K562 (cell line): ENCODE results near the gene RNU5D-1. TPM values are rescaled to one million over a fixed set of nuclear protein-coding genes. Genes with fewer than 3 reads are reported as not detected.
A peak's percentile ranks its signal among the peaks of the same experiment; 100 is the strongest.

Experiments used
- CREBBP ChIP-seq: IDR thresholded peaks from one replicate; pipeline ENCODE4 v1.6.1; 2012; ENCODE audit warnings: low read depth, mild to moderate bottlenecking, control low read depth, inconsistent platforms, low read length
- EP400 ChIP-seq: fragments of 450-650 bp; IDR thresholded peaks from 2 replicates; pipeline ENCODE4 v1.6.1; 2017; ENCODE audit warnings: antibody characterized with exemption, mild to moderate bottlenecking, moderate library complexity
- HDAC6 ChIP-seq: IDR thresholded peaks from 2 replicates; pipeline ENCODE4 v1.6.1; 2012; ENCODE audit warnings: low read depth, mild to moderate bottlenecking, control low read depth, inconsistent platforms, low read length, moderate library complexity
- MGA ChIP-seq: fragments of 450-650 bp; IDR thresholded peaks from 2 replicates; pipeline ENCODE4 v1.6.1; 2016; ENCODE audit warnings: mild to moderate bottlenecking, moderate library complexity
- NFE2L1 ChIP-seq: fragments of 450-650 bp; IDR thresholded peaks from 2 replicates; pipeline ENCODE4 v1.6.1; 2016; ENCODE audit warnings: missing genetic modification characterization, low read depth, mild to moderate bottlenecking, missing compliant biosample characterization, moderate library complexity, borderline replicate concordance
- UBTF ChIP-seq, 2 experiments: IDR thresholded peaks; 2 replicates each; pipeline ENCODE4 v1.6.1; 2012; ENCODE audit warnings: improper control_type of control experiment in 2 of 2, low read depth in 2 of 2, low read length in 2 of 2, borderline replicate concordance in 1 of 2
- XRCC3 ChIP-seq: fragments of 450-650 bp; IDR thresholded peaks from 2 replicates; pipeline ENCODE4 v1.6.1; 2017; ENCODE audit warnings: mild to moderate bottlenecking, moderate library complexity
- ZBTB8A ChIP-seq: fragments of 450-650 bp; IDR thresholded peaks from 2 replicates; pipeline ENCODE4 v1.6.1; 2018; ENCODE audit warnings: mild to moderate bottlenecking, moderate library complexity; ENCODE audit not compliant: partially characterized antibody
- ZNF589 ChIP-seq: fragments of 200-800 bp; sonication (Bioruptor generic); IDR thresholded peaks from 2 replicates; pipeline ENCODE4 v1.6.1; 2016; ENCODE audit warnings: low read depth, missing genetic modification characterization, missing compliant biosample characterization
- polyA plus RNA-seq, 8 experiments: library from polyadenylated mRNA; depleted of rRNA in 4 of 8; stranded (reverse) in 5 of 8; unstranded in 3 of 8; fragments of >200 nt; fragmentation: Nextera tagmentation in 2 of 8; fragmentation: Illumina TruSeq in 1 of 8; extraction: Ambion mirVana in 2 of 8; extraction: Trizol in 1 of 8; gene quantifications; 2 replicates each; pipeline versions ENCODE4 v1.2.1 to v1.2.3, GENCODE V29; 2011 to 2014; ENCODE audit warnings: inconsistent platforms in 1 of 8, missing spikeins in 1 of 8
- total RNA-seq, 7 experiments: library from RNA; depleted of rRNA in 6 of 7; stranded (reverse); fragments of >200 nt in 6 of 7; fragmentation: Illumina TruSeq in 2 of 7; extraction: Trizol in 2 of 7; gene quantifications; 2 replicates each; pipeline versions ENCODE4 v1.2.1 to v1.2.3, GENCODE V29; 2011 to 2021; ENCODE audit warnings: low replicate concordance in 1 of 7
- TF ChIP-seq, protein P1 (sequence below): fragments of 250-450 bp; sonication (Bioruptor Pico); IDR thresholded peaks from 2 replicates; pipeline ENCODE4 v1.6.1; 2021; ENCODE audit warnings: mild to moderate bottlenecking

Gene RNU5D-1
- total and polyA plus RNA-seq, 9 of the 15 experiments (the other 6 are each of a cell fraction or from before 2014, with no cell fraction given): under 0.01 TPM; not detected in 8

DNA sequence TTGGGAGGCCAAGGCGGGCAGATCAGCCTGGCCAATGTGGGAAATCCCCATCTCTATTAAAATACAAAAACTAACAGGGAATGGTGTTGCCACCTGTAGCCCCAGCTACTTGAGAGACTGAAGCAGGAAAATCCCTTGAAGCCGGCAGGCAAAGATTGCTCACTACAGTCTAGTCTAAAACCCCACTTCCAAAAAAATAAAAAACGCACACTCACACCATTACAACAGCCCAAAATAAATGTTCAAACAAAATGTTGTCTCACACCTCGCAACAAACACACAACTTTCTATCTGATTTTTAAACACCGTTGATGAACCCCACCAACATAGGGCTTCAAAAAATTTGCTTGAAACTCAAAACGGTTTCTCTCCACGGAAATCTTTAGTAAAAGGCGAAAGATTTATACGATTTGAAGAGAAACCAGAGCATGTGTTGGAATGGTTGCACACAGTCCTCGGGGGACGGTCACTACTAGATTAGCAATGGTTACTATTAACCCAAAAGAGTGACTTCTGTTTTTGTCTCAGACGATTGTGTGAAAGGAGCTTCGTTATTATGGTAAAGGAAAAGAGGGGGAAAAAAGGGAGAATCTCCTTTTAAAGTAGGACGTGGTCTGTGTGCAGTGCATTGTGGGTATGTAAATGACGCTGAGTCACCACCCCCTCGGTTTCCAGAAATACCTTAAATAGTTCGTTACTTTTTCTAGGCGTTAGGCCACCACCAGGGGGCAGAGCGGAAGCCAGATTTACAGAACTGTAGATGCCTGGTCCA lies at the start of gene RNU5D-1 (continued):
- TF ChIP-seq MGA: peak; percentile 96
- TF ChIP-seq ZNF589 (CRISPR knock-in tag): peak; percentile 96
- TF ChIP-seq ZBTB8A: peak; percentile 97
- peak; percentile 58; the same call in 1 of the 2 replicates for TF ChIP-seq NFE2L1 (tag)
- no peak for TF ChIP-seq UBTF (IDR thresholded peaks at IDR 0.05; ENCODE audit: borderline replicate concordance in 1 of 2, low read depth in 2 of 2, low read length in 2 of 2)
- TF ChIP-seq HDAC6: peak; percentile 95; the same call in 1 of the 2 replicates
- peak; percentile 97 for TF ChIP-seq CREBBP
- TF ChIP-seq, protein P1, sequence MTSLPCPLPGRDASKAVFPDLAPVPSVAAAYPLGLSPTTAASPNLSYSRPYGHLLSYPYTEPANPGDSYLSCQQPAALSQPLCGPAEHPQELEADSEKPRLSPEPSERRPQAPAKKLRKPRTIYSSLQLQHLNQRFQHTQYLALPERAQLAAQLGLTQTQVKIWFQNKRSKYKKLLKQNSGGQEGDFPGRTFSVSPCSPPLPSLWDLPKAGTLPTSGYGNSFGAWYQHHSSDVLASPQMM (CRISPR knock-in tag): peak; percentile 97
- TF ChIP-seq XRCC3: no peak; the same call in 1 of the 2 replicates
- peak; percentile 92 for TF ChIP-seq EP400
